HG03354 (cell line): ENCODE data around the gene MUSTN1.

Experiments
- ATAC-seq: cut with Tn5 transposase; IDR thresholded peaks from one replicate; pipeline ENCODE4 v1.9.1; 2021; ENCODE audit warnings: mild to moderate bottlenecking; ENCODE audit not compliant: unreplicated experiment, poor library complexity, severe bottlenecking

MUSTN1 gene

DNA sequence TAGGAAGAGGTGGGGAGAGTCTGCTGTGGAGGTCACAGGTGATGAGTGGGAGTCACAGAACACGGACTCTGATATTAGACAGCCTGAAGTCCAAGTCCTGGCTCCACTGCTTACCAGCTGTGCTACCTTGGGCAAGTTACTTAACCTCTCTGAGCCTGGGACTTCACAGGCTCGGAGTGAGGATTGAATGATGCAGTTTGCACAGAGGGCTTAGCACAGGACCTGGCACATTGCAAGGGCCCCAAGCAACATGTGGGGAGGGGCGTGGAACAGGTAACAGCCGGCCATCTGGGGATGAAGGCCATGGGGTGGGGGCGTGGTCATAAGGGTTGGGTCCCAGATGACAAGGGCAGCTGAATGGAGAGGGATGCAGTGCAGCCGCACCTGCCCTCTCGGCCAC lies 44.5 kb downstream of the MUSTN1 start:
- ATAC-seq = no peak

DNA sequence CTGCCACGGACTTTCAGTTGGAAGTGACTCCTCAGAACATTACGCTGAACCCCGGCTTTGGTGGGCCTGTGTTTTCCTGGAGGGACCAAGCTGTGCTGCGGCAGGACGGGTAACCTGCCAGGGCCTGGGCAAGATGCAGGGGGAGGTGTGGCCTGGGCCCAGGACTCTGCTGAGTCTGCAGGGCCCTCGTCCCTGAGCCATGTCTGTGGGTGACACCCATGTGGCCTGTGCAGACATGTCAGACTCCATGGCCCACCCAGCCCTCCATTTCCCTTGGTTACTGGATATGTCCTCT lies 45.1 kb downstream of the MUSTN1 start:
- ATAC-seq = no peak

DNA sequence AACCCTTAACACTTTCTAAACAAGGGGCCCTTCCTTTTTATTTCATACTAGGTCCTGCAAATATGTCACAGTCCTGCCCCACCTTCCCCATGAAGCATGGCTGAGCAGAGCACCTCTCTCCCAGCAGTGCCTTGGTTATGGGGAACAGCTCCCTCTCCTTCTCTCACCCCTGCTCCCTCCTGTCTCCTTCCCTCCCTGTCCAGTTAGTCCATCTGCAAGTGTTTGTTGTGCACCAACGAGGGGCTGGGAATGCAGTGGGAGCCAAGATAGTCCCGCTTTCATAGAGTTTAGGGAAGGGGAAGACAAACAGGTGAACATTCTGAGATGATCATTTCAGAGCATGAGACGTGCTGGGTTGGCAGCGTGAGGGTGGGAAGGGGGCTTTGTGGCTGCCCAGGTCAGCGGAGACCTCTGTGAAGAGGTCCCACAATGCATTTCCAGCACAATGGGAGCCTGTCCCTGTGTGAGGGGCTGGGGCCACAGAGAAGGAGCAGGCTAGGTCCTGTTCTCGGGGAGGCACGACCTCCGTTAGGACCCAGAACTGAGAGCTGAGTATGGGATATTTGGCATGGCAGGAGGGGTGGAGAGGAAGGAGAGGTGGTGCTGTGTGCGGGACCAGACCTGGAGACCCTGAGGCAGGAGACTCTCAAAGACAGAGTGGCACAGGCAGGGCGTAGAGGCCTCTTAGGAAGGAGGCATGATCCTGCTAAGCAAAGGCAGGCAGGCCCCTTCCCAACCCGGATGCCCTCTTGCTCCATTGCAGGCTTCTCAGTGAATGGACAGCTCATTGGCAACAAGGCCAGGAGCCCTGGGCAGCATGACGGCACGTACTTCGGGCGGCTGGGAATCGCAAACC lies 45.7 kb downstream of the MUSTN1 start:
- no peak for ATAC-seq

DNA sequence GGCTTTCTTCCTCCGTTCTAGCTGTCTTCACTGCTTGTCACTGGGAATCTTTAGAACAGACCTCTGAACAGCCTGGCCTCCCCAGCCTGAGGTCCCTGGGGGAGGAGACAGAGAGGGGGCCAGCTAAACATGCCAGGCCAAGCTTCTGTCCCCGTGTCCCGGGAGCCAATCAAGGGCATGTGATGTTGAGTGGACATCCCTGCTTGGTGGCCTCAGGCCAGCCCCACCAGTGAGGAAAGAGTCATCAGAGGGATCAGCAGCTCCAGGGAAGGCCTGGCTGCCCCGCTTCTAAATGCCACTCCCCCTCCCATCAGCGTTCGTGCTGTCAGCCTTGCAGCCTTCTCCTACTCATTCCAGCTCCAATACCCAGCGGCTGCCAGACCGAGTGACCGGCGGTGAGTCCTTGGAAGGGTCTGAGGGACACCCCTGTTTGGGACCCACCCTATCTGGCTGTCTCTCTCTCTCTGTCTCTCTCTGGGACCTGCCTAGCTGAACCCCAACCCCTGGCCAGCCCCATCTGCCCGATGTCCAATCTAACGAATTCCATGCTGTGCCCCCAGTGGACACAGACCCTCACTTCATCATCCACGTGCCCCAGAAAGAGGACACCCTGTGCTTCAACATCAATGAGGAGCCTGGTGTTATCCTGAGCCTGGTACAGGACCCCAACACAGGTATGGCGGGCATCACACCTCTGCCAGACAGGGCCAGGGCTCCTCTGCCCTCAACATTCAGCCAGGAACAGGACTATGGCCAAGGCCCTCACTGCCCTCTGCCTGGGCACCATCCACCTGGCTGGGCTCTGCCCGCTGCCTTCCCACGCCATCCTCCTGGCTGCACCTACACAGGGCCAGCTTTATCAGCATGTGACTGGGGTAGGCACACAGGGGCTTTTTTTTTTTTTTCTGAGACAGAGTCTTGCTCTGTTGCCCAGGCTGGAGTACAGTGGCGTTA lies 46.9 kb downstream of the MUSTN1 start:
- ATAC-seq = no peak

DNA sequence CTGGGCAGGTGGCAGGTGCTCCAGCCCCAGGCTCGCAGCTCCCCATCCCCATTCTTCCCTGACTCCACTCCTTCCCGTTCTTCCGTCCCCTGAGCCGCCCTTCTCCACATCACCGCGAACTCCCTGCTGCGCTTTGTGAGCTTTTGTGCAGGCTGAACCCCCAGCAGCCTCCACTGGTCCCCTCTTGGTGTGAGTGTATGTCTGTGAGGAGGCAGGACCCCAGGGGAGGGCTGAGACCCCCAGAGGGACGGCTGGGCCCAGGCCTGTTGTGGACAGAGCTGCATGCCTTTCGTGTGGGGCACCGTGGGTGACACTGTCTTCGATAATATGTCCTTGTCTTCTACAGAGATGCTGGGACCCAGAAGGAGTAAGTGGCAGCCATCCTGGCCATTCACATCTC lies 47.6 kb downstream of the MUSTN1 start:
- no peak for ATAC-seq

- no peak for ATAC-seq
Measured at GRCh38 chr3:52786330-52787215, 48.2 kb downstream of the MUSTN1 start.

GRCh38 chr3:52784931-52785590 lies 49.8 kb downstream of the MUSTN1 start:
- ATAC-seq = no peak

DNA sequence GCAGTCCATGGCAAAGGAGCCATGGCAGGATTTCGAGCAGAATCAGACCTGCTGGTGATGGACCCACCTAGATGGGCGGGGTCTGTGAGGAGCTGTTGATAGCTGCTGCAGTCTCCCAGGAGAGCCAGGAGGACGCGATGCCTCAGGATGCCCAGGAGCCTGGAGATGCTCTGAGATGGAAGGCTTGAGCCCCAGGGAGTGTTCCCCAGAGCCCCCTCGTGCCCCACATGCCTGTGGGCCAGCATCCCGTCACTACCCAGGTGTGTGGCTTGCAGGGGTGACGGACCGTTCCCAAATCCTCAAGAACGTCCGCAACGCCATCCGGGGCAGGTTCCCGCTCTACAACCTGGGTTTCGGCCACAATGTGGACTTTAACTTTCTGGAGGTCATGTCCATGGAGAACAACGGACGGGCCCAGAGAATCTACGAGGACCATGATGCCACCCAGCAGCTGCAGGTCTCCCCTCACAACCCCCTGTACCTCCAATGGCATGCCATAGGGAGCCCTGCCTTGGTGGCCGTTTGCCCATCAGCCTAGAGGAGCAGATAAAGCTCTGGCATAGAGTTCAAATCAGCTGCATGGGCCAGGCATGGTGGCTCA lies 50.7 kb downstream of the MUSTN1 start:
- ATAC-seq = no peak

- ATAC-seq = no peak
Measured at GRCh38 chr3:52783211-52783555, 51.6 kb downstream of the MUSTN1 start.
